Activated naive CD4-positive, alpha-beta T cell treated with anti-CD3 and anti-CD28 coated beads, Interleukin-2, amount 50 U/mL, for 24 hours (primary cell): ENCODE measurements around the gene KCNK13.
"Not testable (repeated sequence)": the region's sequence is repeated elsewhere in the genome, so short reads cannot be mapped to it uniquely, and the experiment has no call there.

ENCODE experiments used
- H3K27ac Mint-ChIP-seq: one replicate; pipeline ENCODE4 v1.8.0; 2021; ENCODE audit warnings: mild to moderate bottlenecking, mixed read lengths
- H3K27me3 Mint-ChIP-seq: one replicate; pipeline ENCODE4 v1.8.0; 2021; ENCODE audit warnings: mixed read lengths
- H3K36me3 Mint-ChIP-seq: one replicate; pipeline ENCODE4 v1.8.0; 2021; ENCODE audit warnings: mixed read lengths
- H3K4me1 Mint-ChIP-seq: one replicate; pipeline ENCODE4 v1.8.0; 2021; ENCODE audit warnings: mixed read lengths
- H3K4me3 Mint-ChIP-seq: one replicate; pipeline ENCODE4 v1.8.0; 2021; ENCODE audit warnings: mild to moderate bottlenecking, mixed read lengths
- H3K9me3 Mint-ChIP-seq: one replicate; pipeline ENCODE4 v1.8.0; 2021; ENCODE audit warnings: mixed read lengths

The KCNK13 gene

GRCh38 chr14:90061685-90062126 lies at the start of gene KCNK13:
KCNK13 (plus strand) TSS chr14:90061994; CDS start chr14:90062206, 212 bp downstream.
- peaks cover 2% of the 10 kb centered on the region for H3K36me3 Mint-ChIP-seq
- peaks cover 52% of the 10 kb centered on the region for H3K27me3 Mint-ChIP-seq
- peak within 1 kb of the TSS; percentile 86 for H3K4me3 Mint-ChIP-seq
- no peaks in the 10 kb centered on the region for H3K9me3 Mint-ChIP-seq
- H3K27ac Mint-ChIP-seq = peak within 1 kb of the TSS; percentile 39
- peaks cover 26% of the 10 kb centered on the region for H3K4me1 Mint-ChIP-seq

- Mint-ChIP-seq H3K4me3 (no peak overlapping the region), H3K36me3 (peaks cover 26% of the 10 kb centered on the region), H3K4me1 (peaks cover 9% of the 10 kb centered on the region), H3K27me3 (no peaks in the 10 kb centered on the region), H3K9me3 (no peaks in the 10 kb centered on the region), H3K27ac (no peak overlapping the region)
Measured at GRCh38 chr14:90017371-90017770, 44.4 kb upstream of the KCNK13 start.

GRCh38 chr14:90019824-90020523 lies 41.8 kb upstream of the KCNK13 start:
- H3K27me3 Mint-ChIP-seq = no peaks in the 10 kb centered on the region
- no peaks in the 10 kb centered on the region for H3K9me3 Mint-ChIP-seq
- no peak overlapping the region for H3K27ac Mint-ChIP-seq
- H3K4me1 Mint-ChIP-seq = peaks cover 9% of the 10 kb centered on the region
- peaks cover 33% of the 10 kb centered on the region for H3K36me3 Mint-ChIP-seq
- H3K4me3 Mint-ChIP-seq = no peak overlapping the region

GRCh38 chr14:90023176-90023896 lies 38.5 kb upstream of the KCNK13 start:
- H3K9me3 Mint-ChIP-seq = no peaks in the 10 kb centered on the region
- H3K27me3 Mint-ChIP-seq = no peaks in the 10 kb centered on the region
- H3K4me1 Mint-ChIP-seq = peaks cover 9% of the 10 kb centered on the region
- H3K36me3 Mint-ChIP-seq = peaks cover 36% of the 10 kb centered on the region
- H3K4me3 Mint-ChIP-seq = no peak overlapping the region
- H3K27ac Mint-ChIP-seq = no peak overlapping the region

- Mint-ChIP-seq H3K27me3 (no peaks in the 10 kb centered on the region), H3K36me3 (peaks cover 29% of the 10 kb centered on the region), H3K9me3 (no peaks in the 10 kb centered on the region), H3K4me1 (peaks cover 4% of the 10 kb centered on the region), H3K4me3 (no peak overlapping the region), H3K27ac (no peak overlapping the region)
Measured at GRCh38 chr14:90024910-90025309, 36.9 kb upstream of the KCNK13 start.

- not testable (repeated sequence) for H3K4me3 Mint-ChIP-seq, H3K27me3 Mint-ChIP-seq
Measured at GRCh38 chr14:90026608-90027007, 35.2 kb upstream of the KCNK13 start.

GRCh38 chr14:90027842-90028241 lies 34.0 kb upstream of the KCNK13 start:
- no peak overlapping the region for H3K4me3 Mint-ChIP-seq
- no peaks in the 10 kb centered on the region for H3K27me3 Mint-ChIP-seq
- no peak overlapping the region for H3K27ac Mint-ChIP-seq
- peaks cover 35% of the 10 kb centered on the region for H3K36me3 Mint-ChIP-seq
- no peaks in the 10 kb centered on the region for H3K9me3 Mint-ChIP-seq
- H3K4me1 Mint-ChIP-seq = no peaks in the 10 kb centered on the region

More at GRCh38 chr14:90026608-90027007, 35.2 kb upstream of the KCNK13 start:
- not testable (repeated sequence) for H3K27ac Mint-ChIP-seq, H3K4me1 Mint-ChIP-seq, H3K9me3 Mint-ChIP-seq
- peaks cover 28% of the 10 kb centered on the region for H3K36me3 Mint-ChIP-seq

- Mint-ChIP-seq H3K36me3 (peaks cover 35% of the 10 kb centered on the region), H3K27ac (peak overlapping the region; percentile 2), H3K4me3 (no peak overlapping the region), H3K9me3 (no peaks in the 10 kb centered on the region), H3K27me3 (no peaks in the 10 kb centered on the region), H3K4me1 (no peaks in the 10 kb centered on the region)
Measured at GRCh38 chr14:90034156-90034555, 27.6 kb upstream of the KCNK13 start.

- Mint-ChIP-seq H3K4me3 (no peak overlapping the region), H3K36me3 (peaks cover 39% of the 10 kb centered on the region), H3K27ac (peak overlapping the region; percentile 2), H3K9me3 (no peaks in the 10 kb centered on the region), H3K4me1 (no peaks in the 10 kb centered on the region), H3K27me3 (no peaks in the 10 kb centered on the region)
Measured at GRCh38 chr14:90034835-90035525, 26.8 kb upstream of the KCNK13 start.

GRCh38 chr14:90039253-90040010 lies 22.4 kb upstream of the KCNK13 start:
- Mint-ChIP-seq H3K36me3 (peaks cover 40% of the 10 kb centered on the region), H3K4me3 (no peak overlapping the region), H3K4me1 (peaks cover 8% of the 10 kb centered on the region), H3K27me3 (no peaks in the 10 kb centered on the region), H3K27ac (no peak overlapping the region), H3K9me3 (no peaks in the 10 kb centered on the region)

GRCh38 chr14:90040411-90040810 lies 21.4 kb upstream of the KCNK13 start:
- no peak overlapping the region for H3K4me3 Mint-ChIP-seq
- H3K9me3 Mint-ChIP-seq = no peaks in the 10 kb centered on the region
- peaks cover 8% of the 10 kb centered on the region for H3K4me1 Mint-ChIP-seq
- peaks cover 35% of the 10 kb centered on the region for H3K36me3 Mint-ChIP-seq
- no peaks in the 10 kb centered on the region for H3K27me3 Mint-ChIP-seq
- no peak overlapping the region for H3K27ac Mint-ChIP-seq

- Mint-ChIP-seq H3K9me3 (no peaks in the 10 kb centered on the region), H3K4me1 (peaks cover 11% of the 10 kb centered on the region), H3K27me3 (no peaks in the 10 kb centered on the region), H3K4me3 (no peak overlapping the region), H3K27ac (peak overlapping the region; percentile 26), H3K36me3 (peaks cover 26% of the 10 kb centered on the region)
Measured at GRCh38 chr14:90042496-90043252, 19.1 kb upstream of the KCNK13 start.

GRCh38 chr14:90045616-90046015 lies 16.2 kb upstream of the KCNK13 start:
- Mint-ChIP-seq H3K27ac (no peak overlapping the region), H3K4me1 (peaks cover 15% of the 10 kb centered on the region), H3K27me3 (no peaks in the 10 kb centered on the region), H3K9me3 (no peaks in the 10 kb centered on the region), H3K4me3 (no peak overlapping the region), H3K36me3 (peaks cover 24% of the 10 kb centered on the region)

GRCh38 chr14:90049390-90049789 lies 12.4 kb upstream of the KCNK13 start:
- H3K4me3 Mint-ChIP-seq = no peak overlapping the region
- H3K36me3 Mint-ChIP-seq = peaks cover 8% of the 10 kb centered on the region

GRCh38 chr14:90050271-90050670 lies 11.5 kb upstream of the KCNK13 start:
- peaks cover 7% of the 10 kb centered on the region for H3K4me1 Mint-ChIP-seq
- peaks cover 30% of the 10 kb centered on the region for H3K27me3 Mint-ChIP-seq
- no peak overlapping the region for H3K27ac Mint-ChIP-seq
- no peaks in the 10 kb centered on the region for H3K9me3 Mint-ChIP-seq
- H3K4me3 Mint-ChIP-seq = no peak overlapping the region
- peaks cover 8% of the 10 kb centered on the region for H3K36me3 Mint-ChIP-seq

More at GRCh38 chr14:90049390-90049789, 12.4 kb upstream of the KCNK13 start:
- Mint-ChIP-seq H3K4me1 (peaks cover 7% of the 10 kb centered on the region), H3K27ac (no peak overlapping the region), H3K9me3 (no peaks in the 10 kb centered on the region), H3K27me3 (peaks cover 22% of the 10 kb centered on the region)
